NT2/D1 (cell line): ENCODE data around the gene CYP2W1.

ENCODE experiments used
- SUZ12 ChIP-seq: IDR thresholded peaks from 2 replicates; pipeline ENCODE4 v1.6.1; 2011; ENCODE audit not compliant: insufficient read length, insufficient read depth; ENCODE audit errors: extremely low read depth
- YY1 ChIP-seq: IDR thresholded peaks from 2 replicates; pipeline ENCODE4 v1.6.1; 2011; ENCODE audit not compliant: insufficient read length, insufficient read depth
- ZNF274 ChIP-seq: IDR thresholded peaks from 2 replicates; pipeline ENCODE4 v1.6.1; 2011; ENCODE audit warnings: mild to moderate bottlenecking, low read depth, low read length

DNA sequence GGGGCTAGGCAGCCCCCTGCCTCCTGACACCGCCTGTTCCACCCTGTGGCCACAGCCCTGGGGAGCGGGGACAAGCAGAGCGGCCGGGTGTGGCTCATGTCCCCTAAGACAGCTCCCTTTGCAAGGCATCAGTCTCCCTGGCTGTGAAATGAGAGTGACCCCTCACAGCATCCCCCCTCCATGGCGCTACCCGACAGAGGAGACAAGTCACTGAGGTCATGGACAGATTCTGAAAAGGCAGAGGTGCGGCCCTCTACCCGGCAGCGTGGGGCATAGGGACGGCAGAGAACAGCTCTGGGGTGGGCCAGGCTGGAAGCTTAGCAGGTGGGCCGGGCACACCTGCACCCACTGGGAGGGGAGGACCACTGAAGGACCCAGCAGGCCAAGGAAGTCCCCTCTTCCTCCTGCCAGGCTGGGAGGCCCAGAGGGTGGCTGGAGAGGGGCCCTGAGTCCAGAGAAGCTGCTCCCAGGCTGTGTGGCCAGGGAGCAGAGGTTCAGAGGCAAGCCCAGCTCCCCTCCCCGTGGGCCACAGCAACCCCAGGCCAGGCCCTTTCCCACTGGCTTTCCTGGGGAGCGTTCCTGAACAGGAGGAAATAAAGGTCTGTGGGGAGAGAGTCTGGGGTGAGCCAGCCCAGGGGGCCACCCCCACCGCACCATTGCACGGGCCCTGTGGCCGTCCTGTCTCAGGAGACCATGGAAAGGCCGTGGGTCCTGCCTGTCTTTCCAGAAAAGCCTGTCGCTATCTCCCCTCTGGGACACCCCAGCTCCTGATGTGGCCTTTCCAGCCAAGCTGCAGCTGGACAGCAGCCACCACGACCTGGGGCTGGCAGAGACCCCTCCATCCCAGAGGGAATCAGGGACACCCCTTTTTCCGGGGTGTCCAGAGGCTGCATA is 30.2 kb upstream of the CYP2W1 start:
- TF ChIP-seq SUZ12 (no peak), ZNF274 (no peak), YY1 (no peak)
